ENCODE measurements around the gene SHH.
A peak's percentile ranks its signal among the peaks of the same experiment; 100 is the strongest.
"Not testable (repeated sequence)": the region's sequence is repeated elsewhere in the genome, so short reads cannot be mapped to it uniquely, and the experiment has no call there.

SHH gene

DNA sequence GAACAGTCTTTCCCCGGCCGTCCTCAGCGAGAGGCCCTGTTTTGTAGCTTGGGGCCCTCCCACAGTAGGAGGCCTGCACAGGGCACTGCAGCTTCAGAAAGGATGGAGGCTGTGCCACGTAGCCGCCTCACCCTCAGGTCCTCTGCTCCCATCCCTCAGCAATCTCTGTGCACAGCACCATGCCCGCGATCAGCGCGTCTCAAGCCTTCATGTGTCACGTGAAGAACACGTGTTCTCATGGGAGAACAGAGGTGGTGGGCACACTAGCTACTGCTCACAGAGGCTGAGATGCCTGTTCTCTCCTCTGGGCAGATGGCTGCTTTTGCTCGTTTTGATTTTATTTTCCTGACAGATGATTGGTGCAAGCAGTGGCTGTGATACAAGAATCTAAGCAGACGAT, 8.5 kb upstream of the SHH start:
- no peak for DNase-seq (ENCODE audit: low read depth in 1 of 2, low spot score in 1 of 2)

DNA sequence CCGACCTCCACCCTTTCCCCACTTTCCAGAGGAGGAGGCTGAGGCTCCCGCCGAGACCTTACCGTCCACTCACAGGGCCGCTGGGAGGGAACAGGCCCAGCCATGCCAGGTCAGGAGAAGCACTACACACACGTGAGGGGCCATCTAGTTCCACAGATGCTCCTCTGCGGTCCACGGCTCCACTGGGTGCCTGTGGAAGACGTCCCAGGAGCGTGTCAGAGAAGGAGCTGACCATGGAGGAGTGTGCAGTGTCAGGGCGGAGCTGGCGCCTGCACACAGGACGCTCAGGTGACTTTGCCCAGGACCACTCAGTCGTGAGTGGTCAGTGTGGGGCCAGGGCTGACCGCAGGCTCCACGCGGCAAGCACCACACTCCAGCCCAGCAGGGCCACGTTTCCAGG, 8.0 kb upstream of the SHH start:
- no peak for DNase-seq (ENCODE audit: low read depth in 1 of 2, low spot score in 1 of 2)

DNA sequence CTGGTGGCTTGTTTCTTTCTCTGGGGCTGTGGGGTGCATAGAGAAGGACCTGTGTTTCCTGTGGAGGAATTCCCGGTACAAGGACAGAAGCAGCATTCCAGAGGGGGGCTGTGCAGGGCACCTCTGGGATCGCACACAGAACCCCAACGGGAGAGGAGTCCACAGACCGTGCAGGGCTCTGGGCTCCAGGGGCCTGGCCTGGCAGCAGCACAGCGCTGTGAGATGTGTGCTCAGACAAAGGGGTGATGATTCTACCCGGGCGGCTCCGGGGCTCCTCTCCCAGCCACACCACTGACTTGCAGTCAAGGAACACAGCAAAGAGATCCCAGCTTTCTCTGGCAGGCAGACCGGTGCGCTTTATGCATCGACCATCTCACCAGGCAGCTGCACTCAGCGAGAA, 6.9 kb upstream of the SHH start:
- DNase-seq (ENCODE audit: low read depth in 1 of 2, low spot score in 1 of 2): no peak

DNA sequence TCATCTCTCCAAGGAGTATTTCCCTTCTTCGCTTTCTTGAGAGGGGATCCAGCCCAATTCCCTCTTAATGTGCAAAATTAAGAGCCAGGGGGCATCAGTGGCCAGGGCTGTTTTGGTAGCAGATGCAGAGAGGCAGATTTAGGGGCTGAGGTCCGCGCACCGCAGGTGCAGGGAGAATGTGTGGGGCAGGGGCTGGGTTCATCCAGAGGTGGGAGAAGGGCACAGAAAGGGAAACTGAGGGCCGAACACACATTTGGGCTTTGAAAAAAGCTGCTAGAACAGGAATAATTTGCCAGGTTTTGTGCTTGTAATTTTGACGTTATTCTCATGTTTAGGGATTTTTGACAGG, 6.5 kb upstream of the SHH start:
- no peak for DNase-seq (ENCODE audit: low read depth in 1 of 2, low spot score in 1 of 2)

DNA sequence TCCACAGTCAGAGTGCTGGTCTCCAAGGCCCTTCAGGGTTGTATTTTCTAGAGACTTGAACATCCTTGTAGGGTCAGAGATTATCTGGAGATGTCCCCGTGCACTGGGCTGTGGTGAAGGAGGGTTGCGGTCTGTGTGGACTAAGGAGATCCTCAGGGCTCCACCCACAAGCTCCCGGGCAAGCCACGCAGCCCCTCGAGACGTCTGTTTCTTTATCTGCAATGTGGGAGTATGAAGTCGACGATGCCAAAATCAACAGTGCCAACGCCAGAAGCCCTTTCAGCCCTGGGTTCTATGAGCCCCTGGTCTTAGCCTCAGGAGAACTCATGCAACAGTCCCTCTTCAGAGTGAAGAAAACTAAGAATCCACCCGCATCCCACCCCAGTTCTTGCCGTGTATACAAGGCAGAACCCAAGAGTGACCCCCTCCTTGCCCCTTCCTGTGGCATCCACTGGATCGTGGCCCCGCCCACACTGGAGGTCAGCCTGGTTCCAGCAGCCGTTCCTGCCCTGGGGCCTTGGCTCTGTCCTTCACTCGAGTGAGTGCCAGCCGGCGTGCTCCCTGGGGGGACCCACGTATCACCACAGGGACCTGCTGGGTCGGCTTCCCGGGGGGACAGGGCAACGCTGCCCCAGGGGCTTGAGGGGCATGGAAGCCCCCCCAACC, 6.0 kb upstream of the SHH start:
- DNase-seq (ENCODE audit: low read depth in 1 of 2, low spot score in 1 of 2): no peak

DNA sequence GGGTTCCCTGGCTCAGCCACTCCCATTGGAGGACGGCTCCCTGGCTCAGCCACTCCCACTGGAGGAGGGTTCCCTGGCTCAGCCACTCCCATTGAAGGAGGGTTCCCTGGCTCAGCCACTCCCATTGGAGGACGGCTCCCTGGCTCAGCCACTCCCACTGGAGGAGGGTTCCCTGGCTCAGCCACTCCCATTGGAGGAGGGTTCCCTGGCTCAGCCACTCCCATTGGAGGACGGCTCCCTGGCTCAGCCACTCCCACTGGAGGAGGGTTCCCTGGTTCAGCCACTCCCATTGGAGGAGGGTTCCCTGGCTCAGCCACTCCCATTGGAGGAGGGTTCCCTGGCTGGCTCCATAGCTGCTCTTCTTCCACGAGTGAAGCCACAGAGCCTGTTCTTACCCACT, 5.3 kb upstream of the SHH start:
- DNase-seq (ENCODE audit: low read depth in 1 of 2, low spot score in 1 of 2): not testable (repeated sequence)

DNA sequence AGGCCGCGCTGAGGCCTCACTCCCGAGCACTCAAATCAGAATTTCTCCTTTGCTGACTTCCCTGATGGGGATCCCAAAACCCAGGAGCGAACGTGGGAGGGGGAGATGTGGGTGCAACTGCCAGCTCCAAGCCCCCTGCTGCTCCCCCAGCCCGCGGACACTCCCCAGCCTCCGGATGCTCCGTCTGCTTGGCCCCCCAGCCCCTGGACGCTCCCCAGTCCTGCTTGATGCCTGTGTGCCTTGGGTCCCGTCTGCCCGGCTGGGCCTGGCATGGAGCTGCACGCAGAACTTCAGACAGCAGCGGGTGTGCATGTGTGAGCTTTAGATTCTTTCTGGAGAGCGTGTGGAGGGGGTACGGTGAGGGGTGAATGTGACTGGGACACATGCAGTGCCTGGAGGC, 4.7 kb upstream of the SHH start:
- DNase-seq (ENCODE audit: low read depth in 1 of 2, low spot score in 1 of 2): no peak

DNA sequence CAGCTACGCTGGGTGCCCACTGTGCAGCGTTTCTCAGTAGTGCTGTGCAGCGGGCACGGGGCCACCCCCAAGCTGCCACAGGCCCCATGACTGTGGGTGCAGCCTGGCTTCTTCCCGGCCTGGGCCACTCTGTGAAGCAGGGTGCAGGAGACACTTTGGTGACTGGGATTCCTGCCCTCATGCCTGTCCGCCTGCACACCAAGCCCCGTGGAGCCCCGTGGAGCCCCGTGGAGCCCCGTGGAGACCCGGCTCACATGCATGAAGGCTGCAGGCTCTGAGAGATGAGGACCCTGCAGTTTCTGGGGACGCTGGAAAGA, 3.9 kb upstream of the SHH start:
- no peak for DNase-seq (ENCODE audit: low read depth in 1 of 2, low spot score in 1 of 2)

DNA sequence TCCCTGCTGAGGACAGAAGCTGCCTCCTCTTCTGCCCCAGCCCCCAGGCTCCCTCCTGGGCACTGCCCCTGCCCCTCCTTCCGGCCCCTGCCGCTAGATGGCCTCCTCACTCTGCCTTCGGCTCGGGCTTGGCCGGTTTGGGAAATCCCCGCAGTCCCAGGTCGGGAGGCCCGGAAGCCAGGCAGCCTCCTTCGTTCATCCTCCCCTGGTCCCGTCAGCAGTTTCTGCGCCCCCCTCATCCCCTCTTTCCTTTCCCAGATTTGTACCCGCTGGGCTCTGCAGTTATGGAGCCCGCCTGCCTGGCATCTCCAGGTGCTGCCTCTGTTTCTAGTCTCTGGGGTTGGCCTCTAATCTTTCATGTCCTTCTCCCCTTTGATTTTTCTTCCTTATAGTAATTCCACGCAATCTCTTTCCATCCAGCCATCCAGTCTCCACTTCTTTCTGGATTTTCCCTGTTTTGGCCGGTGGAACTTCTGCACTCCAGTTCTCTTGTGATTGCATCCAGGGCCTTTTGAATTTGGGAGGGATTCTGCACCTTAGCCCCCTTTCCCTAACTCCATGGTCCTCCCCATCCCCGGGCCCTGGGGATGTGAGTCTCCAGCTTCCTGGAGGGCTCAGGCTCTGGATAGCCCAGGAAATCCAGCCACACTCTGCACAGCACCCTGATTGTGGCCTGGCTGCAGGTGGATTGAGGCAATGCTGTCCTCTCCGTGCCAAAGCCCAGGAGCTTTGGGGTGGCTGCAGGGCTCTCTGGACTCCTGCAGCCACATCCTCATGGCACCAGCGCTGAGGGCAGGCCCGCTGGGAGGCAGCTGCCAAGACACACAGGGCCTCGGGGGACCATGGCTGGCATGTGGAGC, 3.3 kb upstream of the SHH start:
- peak; percentile 38 to 64 for DNase-seq (ENCODE audit: low read depth in 1 of 2, low spot score in 1 of 2)

DNA sequence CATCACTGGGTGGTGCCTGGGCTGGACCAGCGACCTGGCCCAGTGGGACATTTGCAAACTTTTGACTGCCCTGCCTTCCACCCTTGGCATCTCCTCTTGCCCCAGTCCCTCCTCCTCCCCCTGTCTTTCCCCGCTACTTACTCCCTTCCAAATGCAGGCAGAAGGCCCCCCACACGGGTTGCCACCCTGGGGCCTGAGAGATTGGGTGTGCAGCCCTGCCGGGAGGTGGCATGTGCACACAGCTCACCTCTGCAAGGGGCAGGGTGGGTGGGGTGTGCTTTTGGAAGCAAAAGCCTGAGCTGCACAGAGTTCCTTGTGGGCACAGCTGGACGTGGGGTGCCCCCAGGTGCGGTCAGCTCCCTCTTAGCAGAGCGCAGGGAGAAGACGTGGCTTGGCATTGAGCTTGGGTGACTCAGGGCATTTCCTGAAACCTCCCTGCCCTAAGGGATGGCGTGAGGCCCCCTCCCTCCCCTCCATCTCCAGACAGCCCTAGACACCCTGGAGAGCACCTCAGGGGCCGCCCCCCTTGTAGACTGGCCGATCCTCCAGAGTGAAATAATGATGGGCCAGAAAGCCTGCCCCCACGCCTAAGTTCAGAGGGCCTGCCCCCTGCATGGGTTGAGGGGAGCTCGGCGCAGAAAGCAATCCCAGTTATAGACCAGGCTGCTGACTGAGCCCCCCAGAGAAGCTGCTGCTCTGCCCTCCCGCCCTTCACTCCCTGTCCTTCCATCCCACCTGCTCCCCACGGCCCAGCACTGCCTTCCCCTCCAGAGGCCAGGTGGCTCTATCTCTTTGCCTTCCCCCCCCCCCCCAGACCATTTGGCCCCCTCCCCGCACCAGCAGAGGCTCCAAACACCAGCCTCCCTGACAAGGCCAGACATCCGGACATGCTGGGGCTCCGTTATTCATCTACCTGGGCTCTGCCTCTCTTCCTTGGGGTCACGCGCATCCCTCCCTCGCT, 2.3 kb upstream of the SHH start:
- no peak for DNase-seq (ENCODE audit: low read depth in 1 of 2, low spot score in 1 of 2)

DNA sequence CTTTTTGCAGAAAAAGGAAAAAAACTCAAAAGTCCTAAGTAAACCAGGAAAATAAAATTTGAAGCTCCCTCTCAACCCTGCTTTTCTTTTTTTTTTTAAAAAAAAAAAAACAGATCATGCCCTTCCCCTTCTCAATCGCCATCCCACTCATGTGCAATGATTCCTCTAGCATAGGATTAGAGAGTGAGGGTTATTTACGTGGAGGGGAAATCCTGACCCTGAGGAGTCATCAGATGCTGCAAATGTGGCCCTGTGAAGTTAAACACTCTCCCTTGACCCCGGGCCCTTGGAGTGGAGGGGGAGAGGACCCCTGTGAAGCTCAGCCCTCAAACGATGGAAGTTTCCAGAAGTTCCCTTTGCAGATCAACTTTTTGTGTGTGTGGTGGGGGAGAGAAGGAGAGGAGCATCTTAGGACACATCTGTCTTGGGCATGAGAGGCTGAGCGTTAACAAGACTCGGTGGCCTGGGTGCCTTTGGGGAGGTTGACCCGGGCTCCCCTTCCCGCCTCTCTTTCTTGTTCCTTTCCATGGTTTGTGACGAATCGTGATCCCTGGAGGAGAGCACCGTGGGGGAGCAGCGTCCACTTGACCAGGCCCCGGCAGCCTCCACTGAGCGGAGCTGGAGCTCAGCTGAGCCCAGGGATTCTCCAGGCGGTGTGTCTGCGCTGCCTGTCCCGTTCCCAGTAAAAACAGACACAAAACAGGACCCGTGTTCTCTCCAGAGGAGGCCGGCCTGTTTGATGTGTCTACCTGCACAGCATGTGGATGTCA, 1.5 kb upstream of the SHH start:
- DNase-seq (ENCODE audit: low read depth in 1 of 2, low spot score in 1 of 2): no peak

DNA sequence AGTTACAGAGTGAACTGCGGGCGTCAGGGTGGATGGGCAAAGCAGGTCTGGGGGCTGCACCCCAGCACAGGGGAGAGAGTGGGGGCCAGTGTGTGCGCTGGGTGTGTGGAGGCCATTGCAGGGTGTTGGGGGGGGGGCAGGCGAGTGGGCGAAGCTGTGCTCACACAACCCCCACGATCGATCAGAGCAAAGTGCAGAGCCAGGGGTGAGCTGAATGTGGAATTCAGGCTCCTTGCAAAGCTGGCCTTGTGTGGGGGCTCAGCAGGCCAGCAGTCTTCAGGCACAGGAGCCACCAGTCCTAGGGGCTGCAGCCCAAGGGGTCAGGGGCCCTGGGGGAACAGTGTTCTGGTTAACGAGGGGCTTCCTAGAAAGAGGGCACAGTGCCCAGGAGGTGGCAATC, 862 bp upstream of the SHH start:
- DNase-seq (ENCODE audit: low read depth in 1 of 2, low spot score in 1 of 2): no peak

DNA sequence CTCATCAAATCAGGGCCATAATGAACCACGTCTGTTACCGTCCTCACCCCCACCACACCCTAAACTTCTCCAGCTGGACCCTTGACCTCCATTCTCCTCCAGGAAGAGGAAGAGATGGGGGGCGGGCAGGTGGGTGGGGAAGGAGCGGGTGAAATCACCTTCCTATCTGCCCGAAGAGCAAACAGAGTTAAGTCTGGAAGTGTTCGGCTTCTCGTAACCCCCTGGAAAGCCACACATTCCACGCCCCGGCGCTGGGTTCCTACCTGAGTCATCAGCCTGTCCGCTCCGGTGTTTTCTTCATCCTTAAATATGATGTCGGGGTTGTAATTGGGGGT, 736 bp downstream of the SHH start:
- DNase-seq (ENCODE audit: low read depth in 1 of 2, low spot score in 1 of 2): no peak

DNA sequence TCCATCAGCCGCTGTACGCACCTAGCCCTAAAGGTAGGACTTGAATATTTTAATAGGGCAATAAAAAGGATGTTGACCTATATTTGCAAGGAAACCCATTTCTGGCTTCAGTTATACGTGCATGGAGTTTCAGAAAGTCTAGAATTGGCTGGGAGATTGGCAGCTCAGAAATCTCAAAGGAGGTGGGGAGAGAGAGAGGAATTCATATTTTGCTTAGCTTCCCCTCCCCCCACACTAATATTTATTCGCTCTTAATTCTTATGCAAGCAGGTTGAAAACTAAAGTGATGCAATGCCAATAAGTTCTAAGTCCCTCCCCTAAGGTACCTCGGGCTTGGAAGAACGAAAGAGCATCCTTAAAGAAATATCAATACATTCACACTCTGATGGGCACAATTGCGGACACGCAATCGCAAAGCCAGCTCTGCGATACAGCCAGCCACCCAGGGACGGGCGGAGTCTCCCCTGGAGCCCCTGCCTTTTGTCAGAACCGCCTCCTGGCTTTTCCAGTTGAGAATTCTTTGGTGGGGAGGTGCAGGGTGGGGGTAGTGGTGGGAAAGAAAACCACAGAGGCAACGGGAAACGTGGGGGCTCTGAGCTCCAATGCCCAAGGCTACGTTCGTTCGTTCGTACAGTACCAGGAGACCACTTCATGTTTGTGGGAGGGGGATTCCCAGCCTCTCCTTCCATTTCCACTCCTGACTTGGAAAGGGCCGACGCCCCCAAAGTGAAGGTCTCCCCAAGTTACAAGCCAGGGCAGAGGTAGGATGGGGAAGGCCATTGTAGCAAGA, 1.3 kb downstream of the SHH start:
- no peak for DNase-seq (ENCODE audit: low read depth in 1 of 2, low spot score in 1 of 2)

DNA sequence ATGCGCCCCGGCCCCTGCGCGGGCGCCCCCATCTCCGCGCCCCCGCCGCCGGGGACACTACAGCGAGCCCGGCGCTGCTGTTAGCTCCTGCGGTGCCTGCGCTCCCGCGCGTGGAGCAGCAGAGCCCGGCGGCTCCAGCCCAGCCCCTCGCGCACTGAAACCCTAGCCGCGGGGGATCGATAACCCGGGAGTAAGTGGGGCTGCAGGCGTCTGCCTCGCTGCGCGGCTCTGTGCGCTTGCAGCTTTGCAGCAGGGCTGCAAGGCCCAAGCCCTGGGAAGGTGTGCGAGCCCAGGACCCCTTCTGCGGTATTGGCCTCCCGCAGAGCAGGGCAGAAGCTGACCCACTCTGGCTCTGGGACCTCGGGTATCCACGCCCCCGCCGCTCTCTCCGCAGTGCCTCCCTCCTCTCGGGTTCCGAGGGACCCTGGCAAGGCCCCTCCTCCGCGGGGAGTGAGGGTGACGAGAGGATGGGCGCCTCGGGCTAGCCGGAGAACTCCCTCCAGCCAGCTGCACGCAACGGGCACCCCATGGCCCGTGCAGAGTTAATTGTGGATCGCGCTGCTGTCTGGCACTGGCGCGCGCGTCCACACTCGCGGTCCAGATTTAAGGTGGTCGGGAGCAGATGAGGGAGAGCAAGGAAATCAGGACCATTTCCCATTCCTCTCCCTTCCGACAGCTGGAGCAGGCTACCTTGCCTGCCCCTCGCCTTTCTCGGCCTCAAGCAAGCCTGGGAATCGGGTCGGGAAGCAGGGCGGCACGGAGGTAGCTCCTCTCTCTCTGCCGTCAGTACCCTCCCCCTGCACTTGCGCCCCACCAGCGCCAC, 2.1 kb downstream of the SHH start:
- no peak for DNase-seq (ENCODE audit: low read depth in 1 of 2, low spot score in 1 of 2)

DNA sequence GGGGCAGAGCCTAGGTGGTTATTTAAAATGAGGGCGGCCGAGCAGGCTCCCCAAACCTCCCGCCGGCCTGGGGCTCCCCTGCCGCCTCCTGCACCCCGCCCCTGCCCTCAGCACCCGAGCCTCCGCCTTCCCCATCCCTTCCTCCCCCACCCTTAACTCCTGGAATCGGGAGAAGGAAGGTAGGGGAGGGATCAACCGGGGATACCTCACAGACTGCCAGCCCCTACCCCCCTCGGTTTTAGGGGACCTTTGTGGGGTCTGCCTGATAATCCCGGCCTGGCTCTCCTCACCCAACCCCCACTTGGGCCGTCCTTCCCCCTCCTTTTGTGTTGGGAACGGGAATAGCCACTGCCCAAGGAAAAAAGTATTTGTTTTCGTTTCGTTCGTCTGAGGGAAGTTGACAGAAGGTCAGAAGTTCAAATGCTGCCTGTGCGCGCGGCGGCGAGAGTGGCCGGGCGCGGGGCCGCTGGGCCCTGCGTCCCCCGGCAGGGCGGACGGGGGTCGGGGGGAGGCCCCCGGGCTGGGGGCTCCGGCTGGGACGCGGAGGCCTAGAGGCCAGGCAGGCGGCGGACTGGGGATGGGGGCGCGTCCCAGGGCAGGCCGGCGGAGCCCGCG, 2.8 kb downstream of the SHH start:
- no peak for DNase-seq (ENCODE audit: low read depth in 1 of 2, low spot score in 1 of 2)

DNA sequence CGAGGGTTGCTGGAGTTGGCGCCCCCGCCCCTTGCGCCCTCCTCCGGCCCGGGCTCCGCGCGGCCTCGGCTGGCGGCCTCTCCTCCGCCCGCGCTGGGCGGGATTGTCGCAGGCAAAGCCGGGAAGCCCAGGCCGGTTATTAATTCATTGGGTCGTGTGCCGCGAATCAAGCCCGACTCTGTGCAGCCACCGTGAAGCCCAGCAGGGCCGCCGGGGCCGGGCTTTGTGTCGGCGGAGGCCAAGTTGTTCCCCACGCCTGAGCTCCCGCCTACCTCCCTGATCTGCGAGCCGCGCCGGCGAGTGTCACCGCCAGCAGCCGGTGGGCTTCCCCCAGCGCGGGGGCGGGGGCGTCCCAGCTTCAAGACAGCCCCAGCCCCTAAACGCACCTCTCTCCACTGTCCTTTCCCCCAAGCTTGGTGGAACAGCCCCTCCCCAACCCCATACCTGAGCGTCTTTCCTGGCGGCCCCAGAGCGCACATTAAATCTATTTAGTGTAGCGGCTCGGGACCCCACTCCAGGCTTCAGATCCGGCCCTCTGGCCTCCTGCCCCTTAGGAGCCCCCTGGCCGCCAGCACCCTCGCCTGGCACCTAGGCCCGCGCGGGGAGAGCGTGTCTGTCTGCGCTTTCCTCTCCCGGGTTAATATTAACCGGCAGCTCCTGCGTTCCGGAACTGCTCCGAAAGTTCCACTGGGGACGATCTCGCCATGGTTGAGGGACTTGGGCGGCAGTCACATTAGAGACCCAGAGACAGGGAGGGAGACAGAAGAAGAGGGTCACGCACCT, 3.5 kb downstream of the SHH start:
- no peak for DNase-seq (ENCODE audit: low read depth in 1 of 2, low spot score in 1 of 2)

DNA sequence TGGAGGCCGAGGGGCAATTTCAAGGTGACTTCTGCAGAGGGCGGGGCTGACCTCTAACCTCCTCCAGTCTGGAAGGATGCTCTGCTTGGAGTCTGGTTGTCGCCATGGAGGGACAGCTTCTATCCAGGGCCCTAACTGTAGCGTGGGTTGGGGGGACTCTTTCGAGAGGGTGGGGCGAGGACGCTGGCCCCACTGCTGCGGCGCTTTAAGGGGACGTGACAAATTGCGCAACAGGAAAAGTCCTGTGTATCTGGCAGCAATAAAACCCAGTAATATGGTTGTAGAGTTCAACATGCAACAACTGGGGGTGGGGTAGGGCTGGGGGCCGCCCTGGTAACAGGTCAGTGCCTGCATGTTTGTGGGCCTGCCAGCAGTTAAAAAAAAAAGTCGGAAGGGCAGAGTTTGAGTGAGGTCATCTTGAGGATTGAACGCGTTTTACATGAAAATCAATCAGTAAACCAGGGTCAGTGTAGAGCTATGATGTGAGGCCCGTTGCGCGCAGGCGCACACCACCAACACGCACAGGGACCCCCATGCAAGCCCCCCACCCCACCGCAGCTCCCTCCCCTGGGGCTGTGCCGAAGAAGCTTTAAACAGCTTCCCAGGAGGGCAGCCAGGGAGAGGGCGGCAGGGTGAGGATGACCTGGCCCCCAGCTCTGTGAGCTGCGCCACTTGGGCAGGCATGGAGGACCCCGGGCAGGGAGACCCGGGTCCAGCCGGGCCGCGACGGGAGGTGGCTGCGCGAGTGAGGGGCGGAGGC, 4.3 kb downstream of the SHH start:
- DNase-seq (ENCODE audit: low read depth in 1 of 2, low spot score in 1 of 2): no peak

All from activated CD4-positive, alpha-beta T cell treated with anti-CD3 and anti-CD28 coated beads, Interleukin-2, amount 50 U/mL, for 24 hours (primary cell).